B cell (primary cell): ENCODE data around the gene EPHB1. TPM values are rescaled to one million over a fixed set of nuclear protein-coding genes. Genes with fewer than 3 reads are reported as not detected.

Experiments
- ATAC-seq: fragments of 200-7000 bp; cut with Tn5 transposase; one replicate; pipeline ENCODE4 v1.10.0; 2021; ENCODE audit warnings: low read depth, mild to moderate bottlenecking, moderate number of reproducible peaks, moderate library complexity
- CTCF ChIA-PET: fragments of 350-600 bp; sonication (Branson Sonifier 250); formaldehyde crosslinking; loops from one replicate; lab custom pipeline; 2021; ENCODE audit warnings: antibody characterized with exemption, inconsistent platforms; lab: Charles Lee
- POLR2A ChIA-PET: fragments of 350-600 bp; sonication (Branson Sonifier 250); formaldehyde crosslinking; loops from one replicate; lab custom pipeline; 2021; ENCODE audit warnings: antibody characterized with exemption; lab: Charles Lee
- DNase-seq: peaks from one replicate; pipeline ENCODE4 v3.0.0; 2013
- H2AFZ ChIP-seq: 2 replicates; pipeline ENCODE4 v1.6.1; 2012; ENCODE audit warnings: mild to moderate bottlenecking, low read depth, low read length; ENCODE audit not compliant: insufficient read depth, poor library complexity, severe bottlenecking
- H3K27ac ChIP-seq, 2 donors: 1 replicate in 1 of 2; 2 replicates in 1 of 2; pipeline ENCODE4 v1.5.1; 2012 to 2013; ENCODE audit warnings: low read length in 2 of 2, mild to moderate bottlenecking in 2 of 2, moderate library complexity in 1 of 2
- H3K27me3 ChIP-seq, 4 experiments: fragments of 200-600 bp in 1 of 4; sonication (generic) in 1 of 4; replicated peaks in 1 of 4; 1 replicate in 2 of 4; 2 replicates in 2 of 4; pipeline versions ENCODE4 v1.6.1 to v1.7.0; 2013 to 2016; ENCODE audit warnings: low read length in 3 of 4, mild to moderate bottlenecking in 2 of 4, mixed read lengths in 1 of 4, moderate library complexity in 1 of 4; ENCODE audit not compliant: insufficient read depth in 4 of 4, control insufficient read depth in 3 of 4; ENCODE audit errors: control extremely low read depth in 1 of 4
- H3K36me3 ChIP-seq, 2 experiments: replicated peaks in 1 of 2; 1 replicate in 1 of 2; 2 replicates in 1 of 2; pipeline versions ENCODE4 v1.6.1 to v1.7.1; 2013; ENCODE audit warnings: low read length in 1 of 2; ENCODE audit not compliant: insufficient read depth in 2 of 2, control insufficient read depth in 1 of 2; ENCODE audit errors: control extremely low read depth in 1 of 2, extremely low read depth in 1 of 2
- H3K4me1 ChIP-seq, 2 donors: fragments of 200-600 bp in 1 of 2; sonication (generic) in 1 of 2; 1 replicate in 1 of 2; 2 replicates in 1 of 2; pipeline versions ENCODE4 v1.5.1 to v1.6.1; 2013 to 2017; ENCODE audit warnings: low read length in 2 of 2; ENCODE audit not compliant: control insufficient read depth in 2 of 2, insufficient read depth in 2 of 2
- H3K4me2 ChIP-seq: replicated peaks from 2 replicates; pipeline ENCODE3; 2012; ENCODE audit warnings: mild to moderate bottlenecking, low read depth, low read length; ENCODE audit not compliant: poor library complexity, severe bottlenecking
- H3K4me3 ChIP-seq, 5 experiments: fragments of 200-600 bp in 1 of 5; sonication (generic) in 1 of 5; 1 replicate in 3 of 5; 2 replicates in 2 of 5; pipeline versions ENCODE4 v1.5.1 to v1.7.0; 2011 to 2016; ENCODE audit warnings: low read length in 4 of 5, mild to moderate bottlenecking in 4 of 5, low read depth in 2 of 5, control low read depth in 1 of 5, moderate library complexity in 1 of 5; ENCODE audit not compliant: insufficient read depth in 1 of 5; ENCODE audit errors: control extremely low read depth in 1 of 5, extremely low read depth in 1 of 5
- H3K79me2 ChIP-seq: fragments of 200-600 bp; sonication (generic); one replicate; pipeline ENCODE4 v1.6.0; 2016; ENCODE audit warnings: low read length; ENCODE audit not compliant: control insufficient read depth, insufficient read depth
- H3K9ac ChIP-seq: fragments of 200-600 bp; sonication (generic); 2 replicates; pipeline ENCODE4 v1.6.1; 2017; ENCODE audit warnings: mild to moderate bottlenecking, low read length, moderate library complexity
- H3K9me3 ChIP-seq, 3 donors: one replicate each; pipeline versions ENCODE4 v1.6.1 to v1.7.1; 2013; ENCODE audit warnings: low read length in 2 of 3; ENCODE audit not compliant: control insufficient read depth in 2 of 3, insufficient read depth in 1 of 3; ENCODE audit errors: control extremely low read depth in 1 of 3
- H4K20me1 ChIP-seq: 2 replicates; pipeline ENCODE4 v1.6.0; 2012; ENCODE audit warnings: mild to moderate bottlenecking, low read length; ENCODE audit not compliant: insufficient read depth, control insufficient read depth, poor library complexity, severe bottlenecking
- H3K27ac Mint-ChIP-seq: one replicate; pipeline ENCODE4 v1.8.0; 2021; ENCODE audit warnings: mixed read lengths
- H3K27me3 Mint-ChIP-seq: one replicate; pipeline ENCODE4 v1.8.0; 2021; ENCODE audit warnings: mixed read lengths
- H3K4me1 Mint-ChIP-seq: one replicate; pipeline ENCODE4 v1.8.0; 2021; ENCODE audit warnings: mixed read lengths
- H3K4me3 Mint-ChIP-seq: one replicate; pipeline ENCODE4 v1.8.0; 2021; ENCODE audit warnings: mixed read lengths
- H3K9me3 Mint-ChIP-seq: one replicate; pipeline ENCODE4 v1.8.0; 2022; ENCODE audit warnings: mixed read lengths; ENCODE audit not compliant: insufficient read depth
- EZH2 ChIP-seq: IDR thresholded peaks from 2 replicates; pipeline ENCODE4 v1.6.1; 2012; ENCODE audit warnings: borderline replicate concordance, low read depth, mild to moderate bottlenecking, moderate library complexity, low read length; ENCODE audit not compliant: insufficient read depth, poor library complexity, severe bottlenecking
- WGBS: methylation state at CpG from one replicate; pipeline ENCODE4 v1.1.5; 2013; ENCODE audit warnings: missing lambda C conversion rate; ENCODE audit not compliant: insufficient coverage; 5-methylcytosine and 5-hydroxymethylcytosine counted together
- intact Hi-C: fragments of 100-400 bp; cut with micrococcal nuclease; formaldehyde crosslinking; loops from one replicate; pipeline ENCODE4 v1.10.0; 2022
- polyA plus RNA-seq: library from polyadenylated mRNA; depleted of rRNA; stranded (reverse); fragments of >200 nt; gene quantifications from 2 replicates; pipeline ENCODE4 v1.2.3, GENCODE V29; 2012
- total RNA-seq, 2 donors: library from RNA; stranded (reverse); fragments of 120-200 nt in 1 of 2; gene quantifications; 1 replicate in 1 of 2; 2 replicates in 1 of 2; pipeline versions ENCODE4 v1.2.3 to v1.2.4, GENCODE V29; 2013 to 2022
- TF ChIP-seq, protein P1 (sequence below): fragments of 200-600 bp; IDR thresholded peaks from one replicate; pipeline ENCODE4 v1.8.0; 2022; ENCODE audit warnings: antibody characterized with exemption, mild to moderate bottlenecking

Gene EPHB1
- total and polyA plus RNA-seq, 2 donors (not counting 1 experiment from before 2014, with no cell fraction given): 0.01 TPM; not detected in 1

GRCh38 chr3:134804508-134805480, 9.7 kb downstream of the EPHB1 start:
- H3K27me3 ChIP-seq: peaks cover 0 to 10% (median 0%) of the 10 kb centered on the region in 4 experiments
- TF ChIP-seq EZH2: no peak
- TF ChIP-seq, protein P1, sequence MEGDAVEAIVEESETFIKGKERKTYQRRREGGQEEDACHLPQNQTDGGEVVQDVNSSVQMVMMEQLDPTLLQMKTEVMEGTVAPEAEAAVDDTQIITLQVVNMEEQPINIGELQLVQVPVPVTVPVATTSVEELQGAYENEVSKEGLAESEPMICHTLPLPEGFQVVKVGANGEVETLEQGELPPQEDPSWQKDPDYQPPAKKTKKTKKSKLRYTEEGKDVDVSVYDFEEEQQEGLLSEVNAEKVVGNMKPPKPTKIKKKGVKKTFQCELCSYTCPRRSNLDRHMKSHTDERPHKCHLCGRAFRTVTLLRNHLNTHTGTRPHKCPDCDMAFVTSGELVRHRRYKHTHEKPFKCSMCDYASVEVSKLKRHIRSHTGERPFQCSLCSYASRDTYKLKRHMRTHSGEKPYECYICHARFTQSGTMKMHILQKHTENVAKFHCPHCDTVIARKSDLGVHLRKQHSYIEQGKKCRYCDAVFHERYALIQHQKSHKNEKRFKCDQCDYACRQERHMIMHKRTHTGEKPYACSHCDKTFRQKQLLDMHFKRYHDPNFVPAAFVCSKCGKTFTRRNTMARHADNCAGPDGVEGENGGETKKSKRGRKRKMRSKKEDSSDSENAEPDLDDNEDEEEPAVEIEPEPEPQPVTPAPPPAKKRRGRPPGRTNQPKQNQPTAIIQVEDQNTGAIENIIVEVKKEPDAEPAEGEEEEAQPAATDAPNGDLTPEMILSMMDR: no peak
- 83% methylated on average over 12 of the region's 14 CpGs for WGBS
- H3K27ac ChIP-seq: no peak overlapping the region
- no peaks in the 10 kb centered on the region for H4K20me1 ChIP-seq
- H3K9ac ChIP-seq: no peak overlapping the region
- no peaks in the 10 kb centered on the region for H3K9me3 ChIP-seq
- no peak overlapping the region for H3K4me2 ChIP-seq
- no peak overlapping the region for H2AFZ ChIP-seq
- Mint-ChIP-seq H3K4me1 (no peaks in the 10 kb centered on the region), H3K4me3 (no peak overlapping the region), H3K9me3 (no peaks in the 10 kb centered on the region), H3K27ac (no peak overlapping the region), H3K27me3 (peaks cover 16% of the 10 kb centered on the region)
- ChIA-PET POLR2A (no interaction called here), CTCF (interaction anchor here (0.8 kb wide), 1 partner anchor 10 kb away, joined by 4 read pairs; the partner anchor contains the start of gene EPHB1)
- no peak overlapping the region for H3K4me3 ChIP-seq
- intact Hi-C loops: no loop called here
- DNase-seq (no peak), ATAC-seq (no peak)
- H3K79me2 ChIP-seq: no peaks in the 10 kb centered on the region
- H3K4me1 ChIP-seq: no peaks in the 10 kb centered on the region
- H3K36me3 ChIP-seq: no peaks in the 10 kb centered on the region

DNA sequence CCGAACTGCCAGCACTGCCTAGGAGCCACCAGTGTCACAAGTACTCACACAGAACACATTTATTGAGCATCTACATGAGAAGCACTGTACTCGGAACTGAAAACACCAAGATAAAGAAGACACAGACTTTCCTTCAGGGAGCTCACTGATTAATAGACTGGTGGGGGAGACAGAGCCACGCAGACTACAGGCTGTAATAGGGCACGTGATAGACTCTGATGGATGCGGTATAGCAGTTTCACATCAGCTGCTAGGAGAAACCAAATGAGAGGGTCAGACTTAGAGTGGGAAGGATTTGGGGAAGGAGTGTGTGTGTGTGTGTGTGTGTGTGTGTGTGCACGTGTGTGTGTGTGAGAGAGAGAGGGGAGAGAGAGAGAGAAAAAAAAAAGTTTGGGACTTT, 12.1 kb downstream of the EPHB1 start:
- 69% methylated on average over 4 of the region's 6 CpGs for WGBS
- H4K20me1 ChIP-seq: no peaks in the 10 kb centered on the region
- H3K27me3 ChIP-seq: peaks cover 0 to 6% (median 0%) of the 10 kb centered on the region in 4 experiments
- H3K9ac ChIP-seq: no peak overlapping the region
- Mint-ChIP-seq H3K4me3 (no peak overlapping the region), H3K9me3 (no peaks in the 10 kb centered on the region), H3K27ac (no peak overlapping the region), H3K27me3 (peaks cover 16% of the 10 kb centered on the region), H3K4me1 (peaks cover 2% of the 10 kb centered on the region)
- H3K27ac ChIP-seq: no peak overlapping the region
- DNase-seq: no peak
- H3K9me3 ChIP-seq: no peaks in the 10 kb centered on the region
- no peaks in the 10 kb centered on the region for H3K36me3 ChIP-seq
- no peaks in the 10 kb centered on the region for H3K79me2 ChIP-seq
- no peaks in the 10 kb centered on the region for H3K4me1 ChIP-seq
- no peak overlapping the region for H2AFZ ChIP-seq
- H3K4me3 ChIP-seq: no peak overlapping the region
- TF ChIP-seq, protein P1: no peak
- no peak for TF ChIP-seq EZH2
- ATAC-seq: no peak
- ChIA-PET CTCF (no interaction called here), POLR2A (no interaction called here)
- no peak overlapping the region for H3K4me2 ChIP-seq
- intact Hi-C loops: no loop called here
